SJSA1 (cell line): Measurements from ENCODE around the gene CCP110. TPM values are rescaled to one million over a fixed set of nuclear protein-coding genes. Genes with fewer than 3 reads are reported as not detected.

Experiments used
- DNase-seq, 2 experiments: peaks; one replicate each; pipeline ENCODE4 v3.0.0-alpha.2; 2015 to 2020; ENCODE audit warnings: low spot score in 2 of 2, low read depth in 1 of 2
- H3K27ac ChIP-seq: fragments of 250-450 bp; sonication (Bioruptor Pico); 2 replicates; pipeline ENCODE4 v1.5.1; 2020; ENCODE audit warnings: mild to moderate bottlenecking, moderate library complexity
- H3K27me3 ChIP-seq: fragments of 250-450 bp; sonication (Bioruptor Pico); replicated peaks from 2 replicates; pipeline ENCODE4 v1.5.1; 2020; ENCODE audit warnings: mild to moderate bottlenecking, moderate library complexity
- H3K36me3 ChIP-seq: fragments of 250-450 bp; sonication (Bioruptor Pico); 2 replicates; pipeline ENCODE4 v1.5.1; 2020; ENCODE audit warnings: mild to moderate bottlenecking
- H3K4me1 ChIP-seq: fragments of 250-450 bp; sonication (Bioruptor Pico); replicated peaks from 2 replicates; pipeline ENCODE4 v1.6.1; 2021; ENCODE audit warnings: mild to moderate bottlenecking
- H3K4me3 ChIP-seq: fragments of 250-450 bp; sonication (Bioruptor Pico); 2 replicates; pipeline ENCODE4 v1.5.1; 2020; ENCODE audit warnings: mild to moderate bottlenecking
- H3K9me3 ChIP-seq: fragments of 250-450 bp; sonication (Bioruptor Pico); replicated peaks from 2 replicates; pipeline ENCODE4 v1.5.1; 2020; ENCODE audit warnings: mild to moderate bottlenecking
- total RNA-seq: library from RNA; depleted of rRNA; stranded (reverse); fragments of >200 nt; shearing (Covaris generic); gene quantifications from 2 replicates; pipeline ENCODE4 v1.2.3, GENCODE V29; 2014; rRNA removed

Gene CCP110, protein sequence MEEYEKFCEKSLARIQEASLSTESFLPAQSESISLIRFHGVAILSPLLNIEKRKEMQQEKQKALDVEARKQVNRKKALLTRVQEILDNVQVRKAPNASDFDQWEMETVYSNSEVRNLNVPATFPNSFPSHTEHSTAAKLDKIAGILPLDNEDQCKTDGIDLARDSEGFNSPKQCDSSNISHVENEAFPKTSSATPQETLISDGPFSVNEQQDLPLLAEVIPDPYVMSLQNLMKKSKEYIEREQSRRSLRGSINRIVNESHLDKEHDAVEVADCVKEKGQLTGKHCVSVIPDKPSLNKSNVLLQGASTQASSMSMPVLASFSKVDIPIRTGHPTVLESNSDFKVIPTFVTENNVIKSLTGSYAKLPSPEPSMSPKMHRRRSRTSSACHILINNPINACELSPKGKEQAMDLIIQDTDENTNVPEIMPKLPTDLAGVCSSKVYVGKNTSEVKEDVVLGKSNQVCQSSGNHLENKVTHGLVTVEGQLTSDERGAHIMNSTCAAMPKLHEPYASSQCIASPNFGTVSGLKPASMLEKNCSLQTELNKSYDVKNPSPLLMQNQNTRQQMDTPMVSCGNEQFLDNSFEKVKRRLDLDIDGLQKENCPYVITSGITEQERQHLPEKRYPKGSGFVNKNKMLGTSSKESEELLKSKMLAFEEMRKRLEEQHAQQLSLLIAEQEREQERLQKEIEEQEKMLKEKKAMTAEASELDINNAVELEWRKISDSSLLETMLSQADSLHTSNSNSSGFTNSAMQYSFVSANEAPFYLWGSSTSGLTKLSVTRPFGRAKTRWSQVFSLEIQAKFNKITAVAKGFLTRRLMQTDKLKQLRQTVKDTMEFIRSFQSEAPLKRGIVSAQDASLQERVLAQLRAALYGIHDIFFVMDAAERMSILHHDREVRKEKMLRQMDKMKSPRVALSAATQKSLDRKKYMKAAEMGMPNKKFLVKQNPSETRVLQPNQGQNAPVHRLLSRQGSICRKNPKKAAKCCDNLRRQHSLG
- total RNA-seq: 20.0 and 28.3 TPM in 2 replicates

DNA sequence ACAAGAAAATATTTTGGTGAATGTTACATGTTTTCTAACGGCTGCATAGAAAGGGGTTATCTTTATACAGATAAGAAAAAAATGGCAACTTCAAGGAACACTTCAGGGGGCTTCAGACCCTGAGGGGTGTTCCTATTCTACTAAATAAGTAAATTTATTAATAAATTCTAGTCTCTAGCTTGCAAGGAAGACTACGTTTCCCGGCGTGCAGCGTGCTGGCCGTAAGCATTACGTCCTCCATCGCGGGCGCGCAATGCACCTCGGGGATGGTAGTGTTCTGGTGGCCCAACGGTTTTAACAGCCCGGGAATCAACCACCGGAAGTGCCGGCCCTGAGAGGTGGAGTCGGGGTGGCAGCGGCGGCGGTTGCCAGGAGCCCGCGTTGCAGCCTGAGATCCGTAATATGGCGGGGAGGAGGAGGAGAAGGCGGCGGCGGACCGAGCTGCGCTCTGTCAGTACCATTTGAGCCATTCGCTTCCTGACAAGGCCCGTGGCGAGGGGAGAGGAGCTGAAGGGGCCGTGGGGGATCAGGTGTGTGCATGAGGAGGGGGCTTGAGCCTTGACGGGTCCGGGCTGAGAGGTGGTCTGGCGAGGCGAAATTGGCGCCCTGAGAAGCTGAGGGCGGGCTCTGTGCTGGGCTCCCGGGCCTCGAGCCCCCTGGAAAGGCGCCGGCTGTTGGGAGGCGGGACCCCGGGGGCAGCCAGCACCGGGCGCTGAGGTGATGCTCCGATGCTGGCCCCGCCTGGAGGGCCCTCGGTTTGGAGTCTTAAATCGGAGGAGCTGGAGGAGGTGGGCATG is at the start of gene CCP110:
TSS of gene CCP110 (plus strand) at position 384 of the 797 bp plus-strand sequence. CDS start 3,940 bp downstream, outside the sequence.
- DNase-seq: peak; percentile 82 to 97
- peak within 1 kb of the TSS; percentile 72 for H3K27ac ChIP-seq

DNA sequence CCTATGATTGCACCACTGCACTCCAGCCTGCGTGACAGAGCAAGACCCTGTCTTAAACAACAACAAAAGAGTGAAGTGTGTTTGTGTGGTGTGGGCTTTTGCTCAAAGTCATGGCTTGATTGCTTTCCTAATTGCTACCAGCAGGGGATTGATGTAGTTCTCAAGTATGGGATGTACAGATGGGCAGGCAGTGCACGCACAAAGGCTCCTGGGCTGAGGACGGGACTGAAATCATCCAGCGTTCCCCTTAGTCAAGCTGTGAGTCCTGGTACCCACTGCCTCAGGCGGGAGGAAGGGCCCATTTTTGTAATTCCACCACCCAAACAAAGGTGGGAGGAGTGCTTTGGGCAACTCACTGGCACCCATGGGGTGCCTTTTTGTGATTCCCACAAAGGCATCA is 49.1 kb upstream of the CCP110 start:
- H3K9me3 ChIP-seq: 0 out of 2 replicates have a peak, but pooled peaks cover 3% of the 10 kb centered on the region
- no peaks in the 10 kb centered on the region for H3K4me1 ChIP-seq
- H3K27ac ChIP-seq: no peak overlapping the region
- H3K36me3 ChIP-seq: no peaks in the 10 kb centered on the region
- H3K27me3 ChIP-seq: 0 out of 2 replicates have a peak, but pooled peaks cover 2% of the 10 kb centered on the region
- no peak overlapping the region for H3K4me3 ChIP-seq
- no peak for DNase-seq

More for the DNA sequence above, at the start of gene CCP110:
- Histone ChIP-seq H3K36me3 (peaks cover 17% of the 10 kb centered on the region), H3K4me3 (peak within 1 kb of the TSS; percentile 71), H3K27me3 (no peaks in the 10 kb centered on the region), H3K4me1 (peaks cover 21% of the 10 kb centered on the region), H3K9me3 (no peaks in the 10 kb centered on the region)

- Histone ChIP-seq H3K9me3 (0 out of 2 replicates have a peak, but pooled peaks cover 3% of the 10 kb centered on the region), H3K36me3 (no peaks in the 10 kb centered on the region), H3K4me3 (no peak overlapping the region), H3K27ac (no peak overlapping the region), H3K27me3 (0 out of 2 replicates have a peak, but pooled peaks cover 2% of the 10 kb centered on the region), H3K4me1 (no peaks in the 10 kb centered on the region)
- no peak for DNase-seq
Observed at GRCh38 chr16:19478505-19478904, 45.2 kb upstream of the CCP110 start.

DNA sequence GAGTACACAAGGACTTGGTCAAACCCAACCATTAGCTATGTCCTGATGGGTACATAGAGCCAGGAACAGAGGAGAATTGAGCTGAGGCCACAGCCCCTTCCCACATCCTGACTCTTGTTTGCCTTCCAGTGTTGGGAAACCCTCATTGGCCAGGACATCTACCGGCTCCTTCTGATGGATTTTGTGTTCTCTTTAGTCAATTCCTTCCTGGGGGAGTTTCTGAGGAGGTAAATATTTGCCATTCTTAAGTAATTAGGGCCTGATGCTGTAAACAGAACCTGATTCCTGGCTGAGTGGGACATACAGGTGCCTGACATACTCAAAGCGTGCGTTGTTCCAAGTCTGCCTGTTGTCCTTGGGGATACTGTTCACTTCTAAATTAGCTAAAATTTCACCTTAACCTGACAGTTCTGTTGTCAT is 44.4 kb upstream of the CCP110 start:
- Histone ChIP-seq H3K4me3 (no peak overlapping the region), H3K27me3 (0 out of 2 replicates have a peak, but pooled peaks cover 2% of the 10 kb centered on the region), H3K4me1 (no peaks in the 10 kb centered on the region), H3K27ac (no peak overlapping the region), H3K9me3 (0 out of 2 replicates have a peak, but pooled peaks cover 3% of the 10 kb centered on the region), H3K36me3 (no peaks in the 10 kb centered on the region)
- DNase-seq: no peak

DNA sequence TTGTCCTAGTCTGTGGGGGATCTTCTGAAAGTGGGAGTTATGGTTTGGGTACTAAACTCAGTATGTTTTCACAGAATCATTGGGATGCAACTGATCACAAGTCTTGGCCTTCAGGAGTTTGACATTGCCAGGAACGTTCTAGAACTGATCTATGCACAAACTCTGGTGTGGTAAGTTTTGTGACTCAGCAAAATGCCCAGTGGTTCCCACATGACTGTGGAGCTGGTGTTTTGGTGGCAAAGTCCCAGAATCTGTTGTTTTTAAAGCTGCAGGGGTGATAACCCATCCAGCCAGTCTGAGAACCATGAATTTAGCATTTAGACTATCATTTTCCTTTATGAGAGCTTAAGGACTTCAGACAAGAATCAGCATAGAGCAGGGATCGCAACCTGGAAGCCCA is 42.4 kb upstream of the CCP110 start:
- no peak for DNase-seq
- 0 out of 2 replicates have a peak, but pooled peaks cover 2% of the 10 kb centered on the region for H3K27me3 ChIP-seq
- H3K9me3 ChIP-seq: 0 out of 2 replicates have a peak, but pooled peaks cover 3% of the 10 kb centered on the region
- H3K27ac ChIP-seq: no peak overlapping the region
- H3K4me1 ChIP-seq: no peaks in the 10 kb centered on the region
- no peaks in the 10 kb centered on the region for H3K36me3 ChIP-seq
- no peak overlapping the region for H3K4me3 ChIP-seq

DNA sequence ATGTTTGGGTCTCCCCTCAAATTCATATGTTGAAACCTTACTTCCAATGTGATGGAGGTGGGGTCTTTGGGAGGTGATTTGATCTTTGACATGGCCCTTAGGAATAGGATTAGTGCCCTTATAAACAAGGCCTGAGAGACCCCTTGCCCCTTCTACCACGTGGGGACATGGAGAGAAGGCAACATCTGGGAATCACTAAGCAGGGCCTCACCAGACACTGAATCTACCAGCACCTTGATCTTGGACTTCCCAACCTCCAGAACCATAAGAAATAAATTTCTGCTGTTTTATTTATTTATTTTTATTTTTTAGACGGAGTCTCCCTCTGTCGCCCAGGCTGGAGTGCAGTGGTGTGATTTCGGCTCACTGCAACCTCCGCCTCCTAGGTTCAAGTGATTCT is 42.0 kb upstream of the CCP110 start:
- no peak for DNase-seq
- H3K4me1 ChIP-seq: no peaks in the 10 kb centered on the region
- 0 out of 2 replicates have a peak, but pooled peaks cover 3% of the 10 kb centered on the region for H3K9me3 ChIP-seq
- no peak overlapping the region for H3K27ac ChIP-seq
- no peak overlapping the region for H3K4me3 ChIP-seq
- H3K27me3 ChIP-seq: no peaks in the 10 kb centered on the region
- no peaks in the 10 kb centered on the region for H3K36me3 ChIP-seq

DNA sequence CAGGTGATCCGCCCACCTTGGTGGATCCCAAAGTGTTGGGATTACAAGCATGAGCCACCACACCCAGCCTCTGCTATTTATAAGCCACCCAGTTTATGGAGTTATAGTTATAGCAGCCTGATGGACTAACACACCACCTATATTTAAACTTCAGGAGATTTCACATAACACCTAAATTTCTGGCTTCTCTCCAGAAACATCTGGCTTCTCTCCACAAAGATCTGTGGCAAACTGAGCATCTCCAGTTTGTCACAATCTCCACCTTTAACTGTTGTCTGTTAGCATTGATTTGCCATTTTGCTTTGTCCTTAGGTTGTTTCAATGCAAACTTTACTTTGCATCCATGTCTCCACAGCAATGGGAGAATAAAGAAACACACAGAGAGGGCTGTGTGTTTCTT is 41.5 kb upstream of the CCP110 start:
- no peaks in the 10 kb centered on the region for H3K27me3 ChIP-seq
- H3K4me3 ChIP-seq: no peak overlapping the region
- 0 out of 2 replicates have a peak, but pooled peaks cover 3% of the 10 kb centered on the region for H3K9me3 ChIP-seq
- no peaks in the 10 kb centered on the region for H3K4me1 ChIP-seq
- H3K36me3 ChIP-seq: no peaks in the 10 kb centered on the region
- no peak for DNase-seq
- no peak overlapping the region for H3K27ac ChIP-seq

DNA sequence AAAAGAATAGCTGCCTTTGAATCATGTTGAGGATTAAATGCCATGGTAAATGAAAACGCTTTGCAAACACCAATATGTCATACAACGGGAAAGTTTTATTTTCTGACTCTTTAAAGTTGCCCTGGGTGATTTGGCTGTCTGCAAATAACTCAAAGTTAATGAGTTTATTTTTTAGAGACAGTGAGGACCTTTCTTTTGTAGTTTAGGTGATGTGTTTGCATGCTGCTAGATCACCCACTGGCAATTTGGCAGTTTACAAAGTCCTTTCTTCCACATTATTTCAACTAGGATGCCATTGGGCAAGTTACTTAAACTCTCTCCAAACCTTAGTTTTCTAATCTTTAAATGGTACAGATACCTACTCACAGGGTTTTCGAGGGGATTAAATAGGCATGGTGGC is 39.6 kb upstream of the CCP110 start:
- no peak overlapping the region for H3K4me3 ChIP-seq
- no peaks in the 10 kb centered on the region for H3K4me1 ChIP-seq
- H3K27me3 ChIP-seq: no peaks in the 10 kb centered on the region
- no peaks in the 10 kb centered on the region for H3K9me3 ChIP-seq
- H3K27ac ChIP-seq: no peak overlapping the region
- DNase-seq: no peak
- no peaks in the 10 kb centered on the region for H3K36me3 ChIP-seq

DNA sequence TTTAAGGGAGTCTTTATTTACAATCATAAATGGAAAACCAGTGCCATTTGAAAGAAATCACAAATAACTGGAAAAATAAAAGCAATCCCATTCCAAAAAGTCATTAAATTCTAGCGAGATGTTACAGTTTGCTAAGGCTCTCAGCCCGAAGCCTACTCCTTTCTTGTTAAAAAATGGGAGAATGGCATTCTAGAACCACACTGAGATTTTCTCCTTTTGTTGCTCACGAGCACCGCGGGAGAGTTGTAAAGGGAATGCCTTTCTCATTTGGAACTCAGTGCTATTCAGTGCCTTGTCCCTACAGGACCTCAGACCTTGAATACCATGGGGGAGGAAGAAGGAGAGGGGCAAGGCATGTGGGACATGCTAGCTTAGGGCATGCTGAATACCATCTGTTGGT is 38.1 kb upstream of the CCP110 start:
- H3K4me1 ChIP-seq: no peaks in the 10 kb centered on the region
- no peak for DNase-seq

DNA sequence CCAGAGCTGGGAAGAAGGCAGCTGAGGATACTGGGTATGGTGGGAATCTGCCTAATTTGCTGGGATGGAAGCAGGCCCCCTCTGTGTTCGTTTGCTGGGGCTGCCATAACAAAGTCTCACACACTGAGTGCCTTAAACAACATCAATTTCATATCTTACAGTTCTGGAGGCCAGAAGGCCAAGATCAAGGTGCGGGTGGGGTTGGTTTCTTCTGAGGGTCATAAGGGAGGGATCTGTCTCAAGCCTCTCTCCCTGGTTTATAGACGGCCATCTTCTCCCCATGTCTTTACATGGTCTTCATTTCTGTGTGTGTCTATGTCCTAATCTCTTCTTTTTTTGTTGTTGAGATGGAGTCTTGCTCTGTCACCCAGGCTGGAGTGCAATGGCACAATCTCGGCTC is 37.7 kb upstream of the CCP110 start:
- no peak overlapping the region for H3K27ac ChIP-seq
- no peak for DNase-seq
- no peak overlapping the region for H3K4me3 ChIP-seq

More for the DNA sequence above, 38.1 kb upstream of the CCP110 start:
- no peaks in the 10 kb centered on the region for H3K27me3 ChIP-seq
- no peak overlapping the region for H3K27ac ChIP-seq
- H3K4me3 ChIP-seq: no peak overlapping the region
- no peaks in the 10 kb centered on the region for H3K36me3 ChIP-seq
- H3K9me3 ChIP-seq: no peaks in the 10 kb centered on the region

GRCh38 chr16:19486750-19487325 is 36.9 kb upstream of the CCP110 start:
- no peaks in the 10 kb centered on the region for H3K36me3 ChIP-seq
- H3K4me1 ChIP-seq: no peaks in the 10 kb centered on the region
- H3K4me3 ChIP-seq: no peak overlapping the region
- no peaks in the 10 kb centered on the region for H3K27me3 ChIP-seq
- no peak for DNase-seq
- H3K9me3 ChIP-seq: no peaks in the 10 kb centered on the region
- no peak overlapping the region for H3K27ac ChIP-seq

More for the DNA sequence above, 37.7 kb upstream of the CCP110 start:
- H3K9me3 ChIP-seq: no peaks in the 10 kb centered on the region
- H3K27me3 ChIP-seq: no peaks in the 10 kb centered on the region
- H3K4me1 ChIP-seq: no peaks in the 10 kb centered on the region
- H3K36me3 ChIP-seq: no peaks in the 10 kb centered on the region

- Histone ChIP-seq H3K9me3 (no peaks in the 10 kb centered on the region), H3K27me3 (no peaks in the 10 kb centered on the region), H3K36me3 (no peaks in the 10 kb centered on the region), H3K4me1 (no peaks in the 10 kb centered on the region), H3K4me3 (no peak overlapping the region), H3K27ac (no peak overlapping the region)
- no peak for DNase-seq
Observed at GRCh38 chr16:19488213-19488640, 35.5 kb upstream of the CCP110 start.
